AG04450 (cell line): ENCODE measurements around the gene CD163. TPM values are rescaled to one million over a fixed set of nuclear protein-coding genes. Genes with fewer than 3 reads are reported as not detected.
A peak's percentile ranks its signal among the peaks of the same experiment; 100 is the strongest.
"Not testable (repeated sequence)": the region's sequence is repeated elsewhere in the genome, so short reads cannot be mapped to it uniquely, and the experiment has no call there.

ENCODE experiments used
- CTCF ChIA-PET: fragments of 300-600, 350-600 bp; formaldehyde crosslinking; extraction: SDS; loops from one replicate; lab custom pipeline; 2022; ENCODE audit warnings: antibody characterized with exemption, inconsistent platforms; lab: Charles Lee
- POLR2A ChIA-PET: fragments of 350-600 bp; formaldehyde crosslinking; extraction: SDS; loops from one replicate; lab custom pipeline; 2021; ENCODE audit warnings: antibody characterized with exemption, inconsistent platforms; lab: Yijun Ruan, JAX
- DNase-seq: peaks from one replicate; pipeline ENCODE4 v3.0.0-alpha.2; 2011; ENCODE audit warnings: low read depth, low spot score
- H3K27ac ChIP-seq: one replicate; pipeline ENCODE4 v1.5.1; 2012; ENCODE audit warnings: low read depth, low read length, control low read depth
- H3K27me3 ChIP-seq: one replicate; pipeline ENCODE4 v1.6.0; 2012; ENCODE audit warnings: low read length; ENCODE audit not compliant: control insufficient read depth, insufficient read depth
- H3K4me3 ChIP-seq: 2 replicates; pipeline ENCODE4 v1.5.1; 2011; ENCODE audit warnings: mild to moderate bottlenecking, low read depth, low read length, control low read depth
- H3K9me3 ChIP-seq: 2 replicates; pipeline ENCODE4 v1.5.1; 2012; ENCODE audit warnings: low read length; ENCODE audit not compliant: control insufficient read depth, insufficient read depth
- CTCF ChIP-seq: IDR thresholded peaks from 2 replicates; pipeline ENCODE4 v1.5.1; 2011; ENCODE audit warnings: low read depth, low read length, control low read depth, inconsistent platforms
- polyA minus RNA-seq: library from RNA; depleted of rRNA, polyadenylated mRNA; stranded (reverse); fragments of >200 nt; gene quantifications from 2 replicates; pipeline ENCODE4 v1.2.3, GENCODE V29; 2011; rRNA and poly(A)+ RNA removed
- polyA plus RNA-seq: library from polyadenylated mRNA; depleted of rRNA; stranded (reverse); fragments of >200 nt; gene quantifications from 2 replicates; pipeline ENCODE4 v1.2.3, GENCODE V29; 2011; rRNA removed

Gene CD163
- not detected in 2 replicates for polyA plus RNA-seq
- not detected in 2 replicates for polyA minus RNA-seq

- H3K9me3 ChIP-seq, result no peaks in the 10 kb centered on the region
- H3K27ac ChIP-seq, result no peak within 1 kb of the TSS
- no peak within 1 kb of the TSS for H3K4me3 ChIP-seq
- no peak for DNase-seq
- ChIA-PET POLR2A (no interaction called here), CTCF (interaction anchor here (0.6 kb wide), 1 partner anchor 21 kb away, joined by 3 read pairs; no protein-coding TSS in a partner anchor)
- no peaks in the 10 kb centered on the region for H3K27me3 ChIP-seq
- no peak for TF ChIP-seq CTCF
Measured at GRCh38 chr12:7503686-7504415, at the start of gene CD163. CD163 (minus strand) TSS chr12:7503777; CDS start chr12:7503690, 87 bp downstream.

GRCh38 chr12:7542813-7543212 is 39.2 kb upstream of the CD163 start:
- CTCF ChIA-PET, result no interaction called here
- no peak overlapping the region for H3K27ac ChIP-seq

GRCh38 chr12:7542046-7542445 is 38.5 kb upstream of the CD163 start:
- Histone ChIP-seq H3K27me3 (no peaks in the 10 kb centered on the region), H3K27ac (no peak overlapping the region), H3K9me3 (no peaks in the 10 kb centered on the region), H3K4me3 (no peak overlapping the region)
- no peak for DNase-seq
- ChIA-PET CTCF (no interaction called here), POLR2A (no interaction called here)
- no peak for TF ChIP-seq CTCF

More at GRCh38 chr12:7542813-7543212, 39.2 kb upstream of the CD163 start:
- no peaks in the 10 kb centered on the region for H3K27me3 ChIP-seq
- TF ChIP-seq CTCF, result no peak
- no peak overlapping the region for H3K4me3 ChIP-seq
- no peak for DNase-seq
- POLR2A ChIA-PET, result no interaction called here
- H3K9me3 ChIP-seq, result no peaks in the 10 kb centered on the region

- Histone ChIP-seq H3K9me3 (no peaks in the 10 kb centered on the region), H3K27ac (no peak overlapping the region), H3K27me3 (no peaks in the 10 kb centered on the region), H3K4me3 (no peak overlapping the region)
- TF ChIP-seq CTCF, result no peak
- CTCF ChIA-PET, result interaction anchor here (0.6 to 1.0 kb wide), 2 partner anchors 54 to 129 kb away, joined by 3 read pairs; no protein-coding TSS in a partner anchor
- POLR2A ChIA-PET, result no interaction called here
- no peak for DNase-seq
Measured at GRCh38 chr12:7514416-7514815, 10.8 kb upstream of the CD163 start.

- Histone ChIP-seq H3K9me3 (no peaks in the 10 kb centered on the region), H3K27me3 (no peaks in the 10 kb centered on the region), H3K27ac (no peak overlapping the region), H3K4me3 (no peak overlapping the region)
- TF ChIP-seq CTCF, result no peak
- ChIA-PET POLR2A (no interaction called here), CTCF (no interaction called here)
- peak; percentile 18 for DNase-seq
Measured at GRCh38 chr12:7512553-7512952, 9.0 kb upstream of the CD163 start.

- CTCF ChIA-PET, H3K27ac ChIP-seq, H3K27me3 ChIP-seq, H3K4me3 ChIP-seq, H3K9me3 ChIP-seq, POLR2A ChIA-PET, DNase-seq: not testable (repeated sequence)
Measured at GRCh38 chr12:7509793-7510470, 6.4 kb upstream of the CD163 start.
